KMS-11 (cell line): ENCODE results near the gene TSHZ1.

Experiments
- H2AFZ ChIP-seq: fragments of 200-600 bp; sonication (generic); 2 replicates; pipeline ENCODE4 v1.6.1; 2016; ENCODE audit warnings: antibody characterized with exemption, mixed run types, low read depth
- H3K27ac ChIP-seq: fragments of 200-600 bp; sonication (generic); 2 replicates; pipeline ENCODE4 v1.6.1; 2016; ENCODE audit warnings: mild to moderate bottlenecking, mixed run types
- H3K27me3 ChIP-seq: fragments of 200-600 bp; sonication (generic); 2 replicates; pipeline ENCODE4 v1.6.1; 2017; ENCODE audit warnings: mild to moderate bottlenecking, low read depth, mixed run types, moderate library complexity; ENCODE audit not compliant: insufficient read depth
- H3K36me3 ChIP-seq: fragments of 200-600 bp; sonication (generic); 2 replicates; pipeline ENCODE4 v1.6.1; 2017; ENCODE audit warnings: mild to moderate bottlenecking, mixed run types; ENCODE audit not compliant: insufficient read depth
- H3K4me1 ChIP-seq: fragments of 200-600 bp; sonication (generic); 2 replicates; pipeline ENCODE4 v1.6.1; 2016; ENCODE audit warnings: mild to moderate bottlenecking, low read depth, mixed run types; ENCODE audit not compliant: poor library complexity, severe bottlenecking
- H3K4me2 ChIP-seq: fragments of 200-600 bp; sonication (generic); 2 replicates; pipeline ENCODE4 v1.7.0; 2016; ENCODE audit warnings: mild to moderate bottlenecking, mixed run types
- H3K4me3 ChIP-seq: fragments of 200-600 bp; sonication (generic); IDR thresholded peaks from 2 replicates; pipeline ENCODE4 v1.6.1; 2017; ENCODE audit warnings: low read depth, low read length, mixed read lengths; ENCODE audit not compliant: insufficient read depth
- H3K79me2 ChIP-seq: fragments of 200-600 bp; sonication (generic); 2 replicates; pipeline ENCODE4 v1.6.1; 2016; ENCODE audit warnings: low read depth, mixed run types; ENCODE audit not compliant: insufficient read depth
- H3K9ac ChIP-seq: fragments of 200-600 bp; sonication (generic); 2 replicates; pipeline ENCODE4 v1.6.1; 2016; ENCODE audit warnings: mild to moderate bottlenecking, mixed run types
- H4K20me1 ChIP-seq: fragments of 200-600 bp; sonication (generic); 2 replicates; pipeline ENCODE4 v1.6.1; 2016; ENCODE audit warnings: mild to moderate bottlenecking, mixed run types; ENCODE audit not compliant: insufficient read depth
- CTCF ChIP-seq: fragments of 200-600 bp; sonication (generic); conservative IDR thresholded peaks from 2 replicates; pipeline ENCODE4 v1.6.1; 2017; ENCODE audit warnings: low read depth, mild to moderate bottlenecking, antibody characterized with exemption, low read length, moderate library complexity, mixed read lengths

The TSHZ1 gene

GRCh38 chr18:75282746-75283145 lies 72.1 kb downstream of the TSHZ1 start:
- no peaks in the 10 kb centered on the region for H3K4me1 ChIP-seq
- H3K36me3 ChIP-seq = no peaks in the 10 kb centered on the region
- no peak for TF ChIP-seq CTCF
- no peak overlapping the region for H3K9ac ChIP-seq
- H3K4me3 ChIP-seq = no peak overlapping the region
- H4K20me1 ChIP-seq = no peaks in the 10 kb centered on the region
- H3K4me2 ChIP-seq = no peak overlapping the region
- no peaks in the 10 kb centered on the region for H3K27me3 ChIP-seq
- H3K79me2 ChIP-seq = no peaks in the 10 kb centered on the region
- no peak overlapping the region for H2AFZ ChIP-seq
- H3K27ac ChIP-seq = no peak overlapping the region

GRCh38 chr18:75283731-75284130 lies 73.1 kb downstream of the TSHZ1 start:
- Histone ChIP-seq H3K79me2 (no peaks in the 10 kb centered on the region), H3K4me2 (no peak overlapping the region), H4K20me1 (no peaks in the 10 kb centered on the region)

GRCh38 chr18:75284566-75284965 lies 74.0 kb downstream of the TSHZ1 start:
- Histone ChIP-seq H3K27me3 (no peaks in the 10 kb centered on the region), H2AFZ (no peak overlapping the region), H3K4me2 (no peak overlapping the region), H3K36me3 (no peaks in the 10 kb centered on the region), H4K20me1 (no peaks in the 10 kb centered on the region), H3K4me3 (no peak overlapping the region), H3K4me1 (no peaks in the 10 kb centered on the region), H3K79me2 (no peaks in the 10 kb centered on the region), H3K9ac (no peak overlapping the region), H3K27ac (no peak overlapping the region)
- TF ChIP-seq CTCF = no peak

More at GRCh38 chr18:75283731-75284130, 73.1 kb downstream of the TSHZ1 start:
- no peak overlapping the region for H2AFZ ChIP-seq
- H3K36me3 ChIP-seq = no peaks in the 10 kb centered on the region
- no peak overlapping the region for H3K4me3 ChIP-seq
- no peak overlapping the region for H3K27ac ChIP-seq
- no peak for TF ChIP-seq CTCF
- no peak overlapping the region for H3K9ac ChIP-seq
- H3K27me3 ChIP-seq = no peaks in the 10 kb centered on the region
- no peaks in the 10 kb centered on the region for H3K4me1 ChIP-seq

- Histone ChIP-seq H3K79me2 (no peaks in the 10 kb centered on the region), H3K36me3 (no peaks in the 10 kb centered on the region), H3K27ac (no peak overlapping the region), H4K20me1 (no peaks in the 10 kb centered on the region), H2AFZ (no peak overlapping the region), H3K27me3 (no peaks in the 10 kb centered on the region), H3K4me1 (no peaks in the 10 kb centered on the region), H3K4me3 (no peak overlapping the region), H3K4me2 (no peak overlapping the region), H3K9ac (no peak overlapping the region)
- TF ChIP-seq CTCF = no peak
Observed at GRCh38 chr18:75285876-75286275, 75.3 kb downstream of the TSHZ1 start.
